Ishikawa (cell line): ENCODE results near the gene DOCK1.

Experiments used
- CEBPB ChIP-seq: IDR thresholded peaks from 2 replicates; pipeline ENCODE4 v1.6.1; 2012
- CREB1 ChIP-seq: IDR thresholded peaks from 2 replicates; pipeline ENCODE4 v1.6.1; 2012; ENCODE audit warnings: low read depth
- EGR1 ChIP-seq: IDR thresholded peaks from 2 replicates; pipeline ENCODE4 v1.6.1; 2012
- EP300 ChIP-seq: IDR thresholded peaks from 2 replicates; pipeline ENCODE4 v1.6.1; 2012; ENCODE audit warnings: borderline replicate concordance
- FOXM1 ChIP-seq: IDR thresholded peaks from 2 replicates; pipeline ENCODE4 v1.6.1; 2012; ENCODE audit warnings: low read depth, borderline replicate concordance
- MAX ChIP-seq: IDR thresholded peaks from 2 replicates; pipeline ENCODE4 v1.6.1; 2012
- NFIC ChIP-seq: IDR thresholded peaks from 2 replicates; pipeline ENCODE4 v1.6.1; 2012
- RAD21 ChIP-seq: IDR thresholded peaks from 2 replicates; pipeline ENCODE4 v1.6.1; 2012; ENCODE audit warnings: low read depth
- REST ChIP-seq: IDR thresholded peaks from 2 replicates; pipeline ENCODE4 v1.6.1; 2012; ENCODE audit warnings: low read depth, mild to moderate bottlenecking
- TAF1 ChIP-seq: IDR thresholded peaks from 2 replicates; pipeline ENCODE4 v1.6.1; 2012; ENCODE audit warnings: low read depth, mild to moderate bottlenecking
- TCF12 ChIP-seq: IDR thresholded peaks from 2 replicates; pipeline ENCODE4 v1.6.1; 2012; ENCODE audit warnings: low read depth
- TEAD4 ChIP-seq: IDR thresholded peaks from 2 replicates; pipeline ENCODE4 v1.6.1; 2012
- USF1 ChIP-seq: IDR thresholded peaks from 2 replicates; pipeline ENCODE4 v1.6.1; 2012
- YY1 ChIP-seq: IDR thresholded peaks from 2 replicates; pipeline ENCODE4 v1.6.1; 2012; ENCODE audit warnings: low read depth
- ZBTB7A ChIP-seq: IDR thresholded peaks from 2 replicates; pipeline ENCODE4 v1.6.1; 2012; ENCODE audit warnings: low read depth

DOCK1 gene

GRCh38 chr10:127427926-127428325 is 522.7 kb downstream of the DOCK1 start:
- TF ChIP-seq TEAD4 = no peak

- TF ChIP-seq MAX (no peak), REST (no peak), CEBPB (no peak), EP300 (no peak), ZBTB7A (no peak), RAD21 (no peak), USF1 (no peak), NFIC (no peak), TCF12 (no peak), EGR1 (no peak), YY1 (no peak), TAF1 (no peak), CREB1 (no peak), TEAD4 (no peak), FOXM1 (no peak)
These were observed 523.3 kb downstream of the DOCK1 start for GRCh38 chr10:127428385-127428980.

- TF ChIP-seq YY1 (no peak), NFIC (no peak), FOXM1 (no peak), TAF1 (no peak), MAX (no peak)
These were observed 524.5 kb downstream of the DOCK1 start for GRCh38 chr10:127429601-127430312.

GRCh38 chr10:127431525-127431924 is 526.3 kb downstream of the DOCK1 start:
- no peak for TF ChIP-seq TCF12
- no peak for TF ChIP-seq ZBTB7A
- no peak for TF ChIP-seq FOXM1
- TF ChIP-seq EGR1 = no peak

GRCh38 chr10:127434006-127434405 is 528.8 kb downstream of the DOCK1 start:
- TF ChIP-seq CEBPB (no peak), TCF12 (no peak), CREB1 (no peak), USF1 (no peak), FOXM1 (no peak), MAX (no peak), ZBTB7A (no peak), TEAD4 (no peak), EP300 (no peak), RAD21 (no peak), YY1 (no peak), REST (no peak), EGR1 (no peak), NFIC (no peak), TAF1 (no peak)

- TF ChIP-seq USF1 = no peak
- TF ChIP-seq RAD21 = no peak
- no peak for TF ChIP-seq YY1
- no peak for TF ChIP-seq EGR1
- no peak for TF ChIP-seq TAF1
- TF ChIP-seq ZBTB7A = no peak
- no peak for TF ChIP-seq MAX
- no peak for TF ChIP-seq CREB1
- TF ChIP-seq EP300 = no peak
- TF ChIP-seq NFIC = no peak
- no peak for TF ChIP-seq TEAD4
- TF ChIP-seq REST = no peak
- TF ChIP-seq FOXM1 = no peak
These were observed 530.0 kb downstream of the DOCK1 start for GRCh38 chr10:127435246-127435645.
